ENCODE measurements around the gene ALDH7A1.
A peak's percentile ranks its signal among the peaks of the same experiment; 100 is the strongest.

Gene ALDH7A1

GRCh38 chr5:126594748-126595485 lies at the start of gene ALDH7A1:
ALDH7A1 (minus strand) TSS chr5:126595219; CDS start chr5:126595198, 21 bp downstream.
- H3K4me3 ChIP-seq (ENCODE audit: low read depth, low read length): peak within 1 kb of the TSS; percentile 69
- peak; percentile 26 for TF ChIP-seq CTCF (IDR thresholded peaks at IDR 0.05)
- peak within 1 kb of the TSS; percentile 100 for H2AFZ ChIP-seq
- H3K4me1 ChIP-seq: peaks cover 2% of the 10 kb centered on the region
- peak within 1 kb of the TSS; percentile 94 for H3K4me2 ChIP-seq (ENCODE audit: low read length)
- peak within 1 kb of the TSS; percentile 66 for H3K27ac ChIP-seq
- no peaks in the 10 kb centered on the region for H3K36me3 ChIP-seq (ENCODE audit: control insufficient read depth, insufficient read depth, low read length)
- H3K27me3 ChIP-seq (ENCODE audit: control insufficient read depth, insufficient read depth, low read length): no peaks in the 10 kb centered on the region
- H3K9ac ChIP-seq: peak within 1 kb of the TSS; percentile 44
- H3K79me2 ChIP-seq: no peaks in the 10 kb centered on the region
- H3K9me3 ChIP-seq (ENCODE audit: control insufficient read depth, low read length): no peaks in the 10 kb centered on the region

GRCh38 chr5:126641387-126641786 lies 46.4 kb upstream of the ALDH7A1 start:
- Histone ChIP-seq H2AFZ (no peak overlapping the region), H3K79me2 (no peaks in the 10 kb centered on the region), H3K4me3 (ENCODE audit: low read depth, low read length) (no peak overlapping the region), H3K4me1 (no peaks in the 10 kb centered on the region), H3K9me3 (ENCODE audit: control insufficient read depth, low read length) (no peaks in the 10 kb centered on the region), H3K9ac (no peak overlapping the region), H3K36me3 (ENCODE audit: control insufficient read depth, insufficient read depth, low read length) (no peaks in the 10 kb centered on the region), H3K27me3 (ENCODE audit: control insufficient read depth, insufficient read depth, low read length) (no peaks in the 10 kb centered on the region), H3K27ac (no peak overlapping the region), H3K4me2 (ENCODE audit: low read length) (no peak overlapping the region)
- TF ChIP-seq CTCF (IDR thresholded peaks at IDR 0.05): no peak

- no peak for TF ChIP-seq CTCF (IDR thresholded peaks at IDR 0.05)
- H3K4me2 ChIP-seq (ENCODE audit: low read length): no peak overlapping the region
- H3K79me2 ChIP-seq: no peaks in the 10 kb centered on the region
- no peaks in the 10 kb centered on the region for H3K4me1 ChIP-seq
- no peak overlapping the region for H2AFZ ChIP-seq
- H3K9ac ChIP-seq: no peak overlapping the region
- no peaks in the 10 kb centered on the region for H3K9me3 ChIP-seq (ENCODE audit: control insufficient read depth, low read length)
- H3K36me3 ChIP-seq (ENCODE audit: control insufficient read depth, insufficient read depth, low read length): no peaks in the 10 kb centered on the region
- H3K27me3 ChIP-seq (ENCODE audit: control insufficient read depth, insufficient read depth, low read length): no peaks in the 10 kb centered on the region
- H3K27ac ChIP-seq: no peak overlapping the region
- H3K4me3 ChIP-seq (ENCODE audit: low read depth, low read length): no peak overlapping the region
These were observed 45.8 kb upstream of the ALDH7A1 start for GRCh38 chr5:126640866-126641265.

GRCh38 chr5:126636956-126637355 lies 41.9 kb upstream of the ALDH7A1 start:
- Histone ChIP-seq H3K4me2 (ENCODE audit: low read length) (no peak overlapping the region), H3K27me3 (ENCODE audit: control insufficient read depth, insufficient read depth, low read length) (no peaks in the 10 kb centered on the region), H3K27ac (no peak overlapping the region), H3K9ac (no peak overlapping the region), H3K9me3 (ENCODE audit: control insufficient read depth, low read length) (no peaks in the 10 kb centered on the region), H3K4me3 (ENCODE audit: low read depth, low read length) (no peak overlapping the region), H3K79me2 (no peaks in the 10 kb centered on the region), H3K4me1 (no peaks in the 10 kb centered on the region), H3K36me3 (ENCODE audit: control insufficient read depth, insufficient read depth, low read length) (no peaks in the 10 kb centered on the region), H2AFZ (no peak overlapping the region)
- no peak for TF ChIP-seq CTCF (IDR thresholded peaks at IDR 0.05)

GRCh38 chr5:126635585-126635984 lies 40.6 kb upstream of the ALDH7A1 start:
- H3K4me2 ChIP-seq (ENCODE audit: low read length): no peak overlapping the region

More at GRCh38 chr5:126635585-126635984, 40.6 kb upstream of the ALDH7A1 start:
- Histone ChIP-seq H3K4me1 (no peaks in the 10 kb centered on the region), H3K9ac (no peak overlapping the region), H3K9me3 (ENCODE audit: control insufficient read depth, low read length) (no peaks in the 10 kb centered on the region), H2AFZ (no peak overlapping the region), H3K79me2 (no peaks in the 10 kb centered on the region), H3K27ac (no peak overlapping the region), H3K27me3 (ENCODE audit: control insufficient read depth, insufficient read depth, low read length) (no peaks in the 10 kb centered on the region), H3K4me3 (ENCODE audit: low read depth, low read length) (no peak overlapping the region), H3K36me3 (ENCODE audit: control insufficient read depth, insufficient read depth, low read length) (no peaks in the 10 kb centered on the region)
- TF ChIP-seq CTCF (IDR thresholded peaks at IDR 0.05): no peak

Measured in parathyroid adenoma (tissue), 2 donors.